SK-N-SH (cell line): Measurements from ENCODE around the gene KRT17. TPM values are rescaled to one million over a fixed set of nuclear protein-coding genes. Genes with fewer than 3 reads are reported as not detected.

ENCODE experiments used
- CTCF ChIA-PET: fragments of 300-600, 350-600 bp; formaldehyde crosslinking; extraction: SDS; loops from one replicate; lab custom pipeline; 2021; lab: Yijun Ruan, JAX
- POLR2A ChIA-PET: fragments of 350-600 bp; sonication (Branson Sonifier 250); formaldehyde crosslinking; extraction: SDS; loops from one replicate; lab custom pipeline; 2020; ENCODE audit warnings: antibody characterized with exemption, inconsistent platforms; lab: Yijun Ruan, JAX
- DNase-seq: peaks from one replicate; pipeline ENCODE4 v3.0.0; 2012
- H2AFZ ChIP-seq: fragments of 200-600 bp; sonication (generic); 2 replicates; pipeline ENCODE4 v1.8.1; 2016; ENCODE audit warnings: antibody characterized with exemption, mild to moderate bottlenecking, low read depth
- H3F3A ChIP-seq: fragments of 200-600 bp; sonication (generic); replicated peaks from 2 replicates; pipeline ENCODE3; 2016; ENCODE audit warnings: antibody characterized with exemption, mild to moderate bottlenecking; ENCODE audit not compliant: insufficient read depth
- H3K27ac ChIP-seq, 2 experiments: fragments of 200-500 bp in 1 of 2; fragments of 200-600 bp in 1 of 2; sonication (Bioruptor generic) in 1 of 2; sonication (generic), shearing (Covaris generic) in 1 of 2; 2 replicates each; pipeline versions ENCODE4 v1.5.1 to v1.6.1; 2014 to 2016; ENCODE audit warnings: low read depth in 2 of 2, inconsistent platforms in 1 of 2, low read length in 1 of 2, mild to moderate bottlenecking in 1 of 2, mixed read lengths in 1 of 2
- H3K27me3 ChIP-seq: fragments of 200-600 bp; sonication (generic), shearing (Covaris generic); 2 replicates; pipeline ENCODE4 v1.6.1; 2016; ENCODE audit warnings: mixed run types; ENCODE audit not compliant: insufficient read depth
- H3K36me3 ChIP-seq, 2 experiments: fragments of 200-500 bp in 1 of 2; fragments of 200-600 bp in 1 of 2; sonication (Bioruptor generic) in 1 of 2; sonication (generic) in 1 of 2; replicated peaks in 1 of 2; 2 replicates each; pipeline versions ENCODE3 to v1.5.1; 2014 to 2016; ENCODE audit warnings: low read length in 1 of 2, mild to moderate bottlenecking in 1 of 2; ENCODE audit not compliant: insufficient read depth in 2 of 2, control insufficient read depth in 1 of 2
- H3K4me1 ChIP-seq, 2 experiments: fragments of 200-500 bp in 1 of 2; fragments of 200-600 bp in 1 of 2; sonication (Bioruptor generic) in 1 of 2; sonication (generic), shearing (Covaris generic) in 1 of 2; 2 replicates each; pipeline versions ENCODE4 v1.5.1 to v1.6.1; 2014 to 2016; ENCODE audit warnings: low read depth in 1 of 2, low read length in 1 of 2, mixed run types in 1 of 2; ENCODE audit not compliant: insufficient read depth in 2 of 2, control insufficient read depth in 1 of 2
- H3K4me2 ChIP-seq: fragments of 200-600 bp; sonication (generic), shearing (Covaris generic); 2 replicates; pipeline ENCODE4 v1.6.1; 2017; ENCODE audit warnings: mixed run types
- H3K4me3 ChIP-seq, 2 experiments: fragments of 200-500 bp in 1 of 2; fragments of 200-600 bp in 1 of 2; sonication (Bioruptor generic) in 1 of 2; sonication (generic), shearing (Covaris generic) in 1 of 2; 2 replicates each; pipeline versions ENCODE4 v1.5.1 to v1.8.1; 2014 to 2016; ENCODE audit warnings: low read depth in 2 of 2, inconsistent platforms in 1 of 2, low read length in 1 of 2, mild to moderate bottlenecking in 1 of 2, mixed read lengths in 1 of 2, moderate library complexity in 1 of 2
- H3K79me2 ChIP-seq: fragments of 200-600 bp; sonication (generic); 2 replicates; pipeline ENCODE4 v1.8.1; 2017; ENCODE audit warnings: mild to moderate bottlenecking; ENCODE audit not compliant: insufficient read depth
- H3K9ac ChIP-seq: fragments of 200-600 bp; sonication (generic); 2 replicates; pipeline ENCODE4 v1.6.1; 2017; ENCODE audit warnings: mixed run types
- H3K9me2 ChIP-seq: fragments of 200-600 bp; sonication (generic); 2 replicates; pipeline ENCODE4 v1.6.1; 2017; ENCODE audit warnings: mixed run types
- H3K9me3 ChIP-seq: fragments of 200-600 bp; sonication (generic); 2 replicates; pipeline ENCODE4 v1.6.1; 2017; ENCODE audit warnings: mixed run types, mild to moderate bottlenecking, moderate library complexity
- H4K20me1 ChIP-seq: fragments of 200-600 bp; sonication (generic); 2 replicates; pipeline ENCODE4 v1.6.1; 2017; ENCODE audit warnings: mild to moderate bottlenecking, mixed run types; ENCODE audit not compliant: insufficient read depth
- EP300 ChIP-seq, 2 experiments: IDR thresholded peaks; 2 replicates each; pipeline versions ENCODE4 v1.4.0 to v1.6.1; 2012; ENCODE audit warnings: borderline replicate concordance in 1 of 2, low read depth in 1 of 2, low read length in 1 of 2
- EZH2phosphoT487 ChIP-seq: fragments of 200-600 bp; sonication (generic); IDR thresholded peaks from 2 replicates; pipeline ENCODE4 v1.6.1; 2017; ENCODE audit warnings: low read depth, mixed run types, mild to moderate bottlenecking, antibody characterized with exemption, moderate library complexity, borderline replicate concordance
- FOXM1 ChIP-seq: IDR thresholded peaks from 2 replicates; pipeline ENCODE4 v1.4.0; 2012; ENCODE audit warnings: low read depth, mild to moderate bottlenecking
- GABPA ChIP-seq: IDR thresholded peaks from 2 replicates; pipeline ENCODE4 v1.4.0; 2012; ENCODE audit warnings: low read depth, mild to moderate bottlenecking
- GATA2 ChIP-seq: sonication (generic); formaldehyde crosslinking; IDR thresholded peaks from 2 replicates; pipeline ENCODE4 v1.5.0; 2020; ENCODE audit warnings: mild to moderate bottlenecking, missing genetic modification reagents
- MXI1 ChIP-seq: IDR thresholded peaks from 2 replicates; pipeline ENCODE4 v1.6.1; 2012; ENCODE audit warnings: mild to moderate bottlenecking, low read depth, low read length, improper control_type of control experiment
- NFIC ChIP-seq: IDR thresholded peaks from 2 replicates; pipeline ENCODE4 v1.4.0; 2012; ENCODE audit warnings: borderline replicate concordance
- NRF1 ChIP-seq: IDR thresholded peaks from 2 replicates; pipeline ENCODE4 v1.6.1; 2012; ENCODE audit warnings: low read depth, mild to moderate bottlenecking, low read length
- RFX5 ChIP-seq: IDR thresholded peaks from 2 replicates; pipeline ENCODE4 v1.6.1; 2012; ENCODE audit warnings: mild to moderate bottlenecking, improper control_type of control experiment, low read length
- SIN3A ChIP-seq: IDR thresholded peaks from 2 replicates; pipeline ENCODE4 v1.6.1; 2012; ENCODE audit warnings: low read depth, mild to moderate bottlenecking, low read length, moderate library complexity, borderline replicate concordance
- YY1 ChIP-seq: IDR thresholded peaks from 2 replicates; pipeline ENCODE4 v1.4.0; 2012; ENCODE audit warnings: low read depth, mild to moderate bottlenecking
- WGBS: methylation state at CpG from one replicate; pipeline ENCODE4 v1.1.6; 2017; ENCODE audit warnings: low lambda C conversion rate; 5-methylcytosine and 5-hydroxymethylcytosine counted together
- polyA plus RNA-seq, 3 experiments: library from polyadenylated mRNA; depleted of rRNA; stranded (reverse); fragments of >200 nt; gene quantifications; 2 replicates each; pipeline ENCODE4 v1.2.3, GENCODE V29; 2012
- TF ChIP-seq, protein P1 (sequence below): IDR thresholded peaks from 2 replicates; pipeline ENCODE4 v1.4.0; 2012; ENCODE audit warnings: low read depth
- TF ChIP-seq, protein P2 (sequence below): IDR thresholded peaks from 2 replicates; pipeline ENCODE4; 2012
- TF ChIP-seq, protein P3 (sequence below): IDR thresholded peaks from 2 replicates; pipeline ENCODE4 v1.4.0; 2012; ENCODE audit warnings: low read depth, borderline replicate concordance
- TF ChIP-seq, protein P4 (sequence below): fragments of 150-350 bp; IDR thresholded peaks from 2 replicates; pipeline ENCODE4 v1.6.1; 2016; ENCODE audit warnings: mild to moderate bottlenecking, low read depth, low read length

The KRT17 gene
- polyA plus RNA-seq, 1 of the 3 experiments (the other 2 are of a cell fraction): 0.39 TPM

DNA sequence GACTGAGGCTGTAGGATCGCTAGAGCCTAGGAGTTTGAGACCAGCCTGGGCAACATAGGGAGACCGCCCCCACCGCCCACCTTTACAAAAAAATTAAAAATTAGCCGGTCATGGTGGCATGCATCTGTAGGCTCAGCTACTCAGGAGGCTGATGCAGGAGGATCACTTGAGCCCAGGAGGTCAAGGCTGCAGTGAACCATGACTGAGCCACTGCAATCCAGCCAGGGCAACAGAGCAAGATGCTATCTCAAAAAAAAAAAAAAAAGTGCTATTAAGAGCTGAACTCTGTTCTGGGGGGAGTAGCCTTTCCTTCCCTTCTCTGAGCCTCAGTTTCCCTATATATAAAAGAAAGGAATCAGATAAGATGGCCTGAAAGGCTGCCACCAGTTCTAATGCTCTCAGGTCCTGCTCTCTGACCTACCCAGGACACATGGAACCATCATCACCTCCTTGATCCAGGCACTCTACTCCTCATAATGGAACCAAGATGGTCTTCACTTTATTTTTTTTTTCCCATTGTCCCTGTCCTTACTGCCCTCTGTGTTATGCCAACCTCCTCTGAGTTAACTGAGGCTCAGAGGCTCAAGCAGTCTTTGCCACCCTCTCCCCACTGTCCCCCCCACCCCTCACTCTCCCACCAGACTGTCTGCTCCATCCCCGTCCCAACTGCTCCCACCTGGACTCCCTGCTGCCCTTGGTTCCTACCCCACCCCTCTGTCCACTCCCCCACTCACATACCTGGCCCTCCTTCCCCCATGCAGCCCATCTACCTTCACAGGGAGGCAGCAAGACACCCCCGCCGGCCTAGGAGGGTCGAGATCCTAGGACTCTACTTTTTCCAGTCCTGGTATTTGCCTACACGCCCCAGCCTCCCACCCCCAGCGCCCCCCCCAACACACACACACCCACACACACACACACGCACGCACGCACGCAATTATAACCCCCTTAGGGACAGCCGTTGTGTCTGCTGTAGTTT lies 40.5 kb upstream of the KRT17 start:
- Histone ChIP-seq H4K20me1 (no peaks in the 10 kb centered on the region), H3K27me3 (no peaks in the 10 kb centered on the region; the same call in 1 of the 2 replicates), H3K36me3 (no peaks in the 10 kb centered on the region), H3K9me3 (no peaks in the 10 kb centered on the region), H3K9ac (no peak overlapping the region), H3K9me2 (no peaks in the 10 kb centered on the region), H3K79me2 (no peaks in the 10 kb centered on the region), H3K4me1 (peaks cover 4 to 14% of the 10 kb centered on the region in 2 experiments; a peak in 2 of 4 replicates), H2AFZ (peak overlapping the region; percentile 99), H3K4me2 (peak overlapping the region; percentile 88), H3K27ac (no peak overlapping the region), H3K4me3 (no peak overlapping the region), H3F3A (no peaks in the 10 kb centered on the region)
- DNase-seq: no peak
- ChIA-PET CTCF (interaction anchor here (0.6 to 13.9 kb wide), 46 partner anchors 9 to 1045 kb away, joined by 3 to 534 read pairs (median 6); partner anchors contain the start of genes EIF1, KRT13 and KRT9), POLR2A (interaction anchor here (0.7 to 1.6 kb wide), 7 partner anchors 23 to 846 kb away, joined by 3 to 8 read pairs (median 4); partner anchors contain the start of gene EIF1)
- WGBS: 64% methylated on average over 15 of the region's 15 CpGs
- no peak for TF ChIP-seq RFX5
- no peak for TF ChIP-seq FOXM1
- TF ChIP-seq, protein P1, sequence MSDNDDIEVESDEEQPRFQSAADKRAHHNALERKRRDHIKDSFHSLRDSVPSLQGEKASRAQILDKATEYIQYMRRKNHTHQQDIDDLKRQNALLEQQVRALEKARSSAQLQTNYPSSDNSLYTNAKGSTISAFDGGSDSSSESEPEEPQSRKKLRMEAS: no peak
- TF ChIP-seq, protein P2, sequence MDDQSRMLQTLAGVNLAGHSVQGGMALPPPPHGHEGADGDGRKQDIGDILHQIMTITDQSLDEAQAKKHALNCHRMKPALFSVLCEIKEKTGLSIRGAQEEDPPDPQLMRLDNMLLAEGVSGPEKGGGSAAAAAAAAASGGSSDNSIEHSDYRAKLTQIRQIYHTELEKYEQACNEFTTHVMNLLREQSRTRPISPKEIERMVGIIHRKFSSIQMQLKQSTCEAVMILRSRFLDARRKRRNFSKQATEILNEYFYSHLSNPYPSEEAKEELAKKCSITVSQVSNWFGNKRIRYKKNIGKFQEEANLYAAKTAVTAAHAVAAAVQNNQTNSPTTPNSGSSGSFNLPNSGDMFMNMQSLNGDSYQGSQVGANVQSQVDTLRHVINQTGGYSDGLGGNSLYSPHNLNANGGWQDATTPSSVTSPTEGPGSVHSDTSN: no peak
- TF ChIP-seq GABPA: no peak
- no peak for TF ChIP-seq EZH2phosphoT487

DNA sequence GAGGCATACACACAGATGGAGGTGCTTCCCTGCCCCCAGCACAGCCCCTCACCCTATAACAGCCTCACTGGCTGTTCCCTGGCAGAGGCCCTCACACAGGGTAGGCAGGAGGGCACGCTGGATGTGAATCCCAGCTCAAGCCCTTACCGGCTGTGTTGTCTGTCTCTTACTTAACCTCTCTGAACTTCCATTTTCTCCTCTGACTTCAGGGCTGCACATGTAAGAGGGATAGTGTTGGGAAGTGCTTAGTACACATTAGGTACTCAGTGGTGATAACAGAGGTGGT lies 39.7 kb upstream of the KRT17 start:
- no peak for DNase-seq
- Histone ChIP-seq H3F3A (no peaks in the 10 kb centered on the region), H3K9ac (no peak overlapping the region), H3K4me1 (peaks cover 4 to 14% of the 10 kb centered on the region in 2 experiments; a peak in 2 of 4 replicates), H3K4me3 (no peak overlapping the region), H3K4me2 (no peak overlapping the region), H2AFZ (no peak overlapping the region), H3K9me2 (no peaks in the 10 kb centered on the region), H3K36me3 (no peaks in the 10 kb centered on the region), H3K9me3 (no peaks in the 10 kb centered on the region), H3K27me3 (no peaks in the 10 kb centered on the region; the same call in 1 of the 2 replicates), H4K20me1 (no peaks in the 10 kb centered on the region), H3K27ac (no peak overlapping the region), H3K79me2 (no peaks in the 10 kb centered on the region)
- TF ChIP-seq MXI1 (no peak), NFIC (no peak), EP300 (IDR thresholded peaks at IDR 0.05; ENCODE audit: borderline replicate concordance in 1 of 2, low read depth in 1 of 2, low read length in 1 of 2) (no peak), SIN3A (no peak), NRF1 (no peak), YY1 (no peak), GATA2 (CRISPR knock-in tag) (no peak)
- TF ChIP-seq, protein P1: no peak
- TF ChIP-seq, protein P3, sequence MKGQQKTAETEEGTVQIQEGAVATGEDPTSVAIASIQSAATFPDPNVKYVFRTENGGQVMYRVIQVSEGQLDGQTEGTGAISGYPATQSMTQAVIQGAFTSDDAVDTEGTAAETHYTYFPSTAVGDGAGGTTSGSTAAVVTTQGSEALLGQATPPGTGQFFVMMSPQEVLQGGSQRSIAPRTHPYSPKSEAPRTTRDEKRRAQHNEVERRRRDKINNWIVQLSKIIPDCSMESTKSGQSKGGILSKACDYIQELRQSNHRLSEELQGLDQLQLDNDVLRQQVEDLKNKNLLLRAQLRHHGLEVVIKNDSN: no peak
- TF ChIP-seq, protein P4, sequence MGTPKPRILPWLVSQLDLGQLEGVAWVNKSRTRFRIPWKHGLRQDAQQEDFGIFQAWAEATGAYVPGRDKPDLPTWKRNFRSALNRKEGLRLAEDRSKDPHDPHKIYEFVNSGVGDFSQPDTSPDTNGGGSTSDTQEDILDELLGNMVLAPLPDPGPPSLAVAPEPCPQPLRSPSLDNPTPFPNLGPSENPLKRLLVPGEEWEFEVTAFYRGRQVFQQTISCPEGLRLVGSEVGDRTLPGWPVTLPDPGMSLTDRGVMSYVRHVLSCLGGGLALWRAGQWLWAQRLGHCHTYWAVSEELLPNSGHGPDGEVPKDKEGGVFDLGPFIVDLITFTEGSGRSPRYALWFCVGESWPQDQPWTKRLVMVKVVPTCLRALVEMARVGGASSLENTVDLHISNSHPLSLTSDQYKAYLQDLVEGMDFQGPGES: no peak
- 61% methylated on average over 2 of the region's 2 CpGs for WGBS
- CTCF ChIA-PET: interaction anchor here (0.7 to 13.9 kb wide), 11 partner anchors 17 to 1044 kb away, joined by 3 to 534 read pairs (median 42); partner anchors contain the start of gene EIF1
- POLR2A ChIA-PET: interaction anchor here (0.7 to 1.0 kb wide), 2 partner anchors 54 to 86 kb away, joined by 3 read pairs; no protein-coding TSS in a partner anchor
